GF-D8 (cell line): ENCODE measurements around the gene SH3BGRL2.
"Not testable (repeated sequence)": the region's sequence is repeated elsewhere in the genome, so short reads cannot be mapped to it uniquely, and the experiment has no call there.

Source experiments
- DNase-seq: peaks from one replicate; lab custom pipeline; 2025; lab: John Stamatoyannopoulos, UW

The SH3BGRL2 gene

DNA sequence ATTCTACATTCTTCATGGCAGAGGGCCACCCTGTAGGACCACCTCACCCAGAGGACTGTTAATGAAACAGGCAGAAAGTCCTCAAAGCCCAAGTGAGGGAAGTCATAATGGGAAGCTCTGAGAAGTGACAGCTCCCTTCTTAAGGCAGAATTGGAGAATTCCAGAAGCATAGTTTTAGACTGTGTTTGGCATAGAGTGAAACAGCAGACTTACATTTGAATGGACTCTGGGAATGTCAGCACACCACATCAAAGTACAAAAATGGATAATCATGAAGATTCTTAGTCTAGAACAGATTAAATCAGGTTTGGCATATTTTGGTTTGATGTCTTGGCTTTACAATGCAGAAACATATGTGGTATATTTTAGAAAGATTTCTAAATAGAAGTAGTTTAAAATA, 17.9 kb downstream of the SH3BGRL2 start:
- DNase-seq = no peak

DNA sequence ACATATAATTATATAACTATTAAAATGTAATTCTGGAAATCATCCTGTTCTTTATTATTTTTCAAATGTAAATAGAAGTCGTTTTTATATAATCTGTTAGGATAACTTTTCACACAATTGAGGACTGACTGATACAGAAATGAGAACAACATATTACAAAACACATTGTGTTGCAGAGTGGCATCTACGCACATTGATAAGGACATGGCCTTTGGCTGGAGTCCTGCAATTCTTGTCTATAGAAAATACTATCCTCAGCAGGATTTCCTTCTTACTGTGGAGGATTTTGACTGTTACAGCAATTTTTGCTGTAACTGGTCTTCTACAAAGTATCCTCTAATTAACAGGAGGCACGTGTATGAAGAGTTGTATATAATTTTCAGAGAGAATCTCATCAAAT, 19.8 kb downstream of the SH3BGRL2 start:
- no peak for DNase-seq

DNA sequence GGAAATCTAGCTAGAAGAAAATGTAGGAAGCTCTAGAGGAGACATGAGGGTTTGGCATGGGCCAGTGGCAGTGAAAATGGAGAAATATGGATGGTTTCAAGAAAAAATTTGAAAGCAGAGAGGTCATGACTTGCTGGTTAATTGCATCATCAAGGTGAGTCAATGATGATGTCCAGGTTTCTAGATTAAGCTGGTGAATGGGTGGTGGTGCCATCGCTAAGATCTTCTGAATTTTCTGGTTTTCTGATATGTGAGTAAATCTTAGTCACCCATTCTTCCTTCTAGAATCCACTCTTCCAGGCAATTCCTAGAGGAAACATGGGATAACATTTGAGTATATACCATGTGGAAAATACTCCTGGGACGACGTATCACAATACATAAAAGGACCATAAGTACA, 25.0 kb downstream of the SH3BGRL2 start:
- DNase-seq = no peak

DNA sequence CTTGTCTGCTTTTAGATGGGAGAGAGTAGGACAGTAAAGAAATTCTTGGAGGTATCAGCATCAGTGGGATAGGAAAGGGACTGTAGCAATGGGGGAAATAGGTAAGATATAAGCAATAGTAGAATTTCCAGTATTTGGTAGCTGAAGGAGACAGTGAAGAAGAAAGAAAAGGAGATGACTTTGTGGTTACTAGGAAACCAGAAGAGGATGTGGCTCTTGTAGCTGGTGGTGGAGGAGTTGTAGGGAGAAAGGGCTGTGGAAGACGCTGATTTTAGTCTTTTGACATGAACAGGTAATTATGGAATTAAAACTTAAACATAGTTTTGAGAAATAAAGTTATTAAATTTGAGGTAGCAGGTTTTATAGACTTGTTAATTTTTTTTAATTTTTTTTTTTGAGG, 26.1 kb downstream of the SH3BGRL2 start:
- DNase-seq = no peak

DNA sequence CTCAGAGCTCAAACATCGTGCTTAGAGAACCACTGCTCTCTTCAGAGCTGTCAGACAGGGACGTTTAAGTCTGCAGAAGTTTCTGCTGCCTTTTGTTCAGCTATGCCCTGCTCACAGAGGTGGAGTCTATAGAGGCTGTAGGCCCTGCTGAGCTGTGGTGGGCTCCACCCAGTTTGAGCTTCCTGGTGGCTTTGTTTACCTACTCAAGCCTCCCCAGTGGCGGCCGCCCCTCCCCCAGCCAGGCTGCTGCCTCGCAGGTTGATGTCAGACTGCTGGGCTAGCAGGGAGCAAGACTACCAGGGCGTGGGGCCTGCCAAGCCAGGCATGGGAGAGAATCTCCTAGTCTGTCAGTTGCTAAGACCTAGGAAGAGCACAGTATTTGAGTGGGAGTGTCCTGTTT, 32.5 kb downstream of the SH3BGRL2 start:
- DNase-seq = not testable (repeated sequence)

DNA sequence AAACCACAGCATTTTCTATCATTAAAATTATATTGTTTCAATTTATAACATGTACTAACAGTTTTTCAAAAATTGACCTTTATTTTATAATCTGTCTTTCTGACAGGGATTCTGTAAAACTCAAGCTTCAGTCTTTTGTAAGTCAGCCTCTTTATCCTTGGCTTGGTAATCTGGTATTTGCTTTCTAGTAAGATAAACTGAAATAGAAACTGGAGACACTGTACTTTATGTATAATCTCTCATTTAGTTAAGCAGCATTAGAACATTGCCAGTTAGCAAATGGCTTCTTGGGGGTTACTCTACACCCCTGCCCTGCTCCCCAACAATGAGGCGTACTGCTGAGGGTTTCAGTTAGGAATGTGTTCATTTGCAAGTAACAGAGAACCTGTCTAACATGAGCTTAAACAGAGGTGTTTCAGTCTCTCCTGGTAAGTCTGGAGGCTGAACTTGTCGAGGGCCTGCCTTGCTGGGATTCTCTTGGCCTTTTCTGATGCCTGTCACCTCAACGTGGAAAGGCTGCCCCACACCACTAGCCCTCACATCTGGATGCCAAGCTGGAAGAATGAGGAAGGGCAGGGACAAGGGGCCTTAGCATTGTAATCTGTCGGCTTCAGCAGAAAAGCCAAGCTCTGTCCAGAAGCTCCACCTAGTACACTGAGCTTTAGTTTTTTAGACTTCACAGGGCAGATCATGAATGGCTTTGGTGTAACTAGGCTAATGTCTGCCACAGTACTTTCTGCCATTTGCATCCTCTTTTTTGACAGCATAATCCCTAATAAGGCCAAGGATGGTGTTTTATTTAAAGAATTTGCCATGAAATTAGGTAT, 34.8 kb downstream of the SH3BGRL2 start:
- no peak for DNase-seq

DNA sequence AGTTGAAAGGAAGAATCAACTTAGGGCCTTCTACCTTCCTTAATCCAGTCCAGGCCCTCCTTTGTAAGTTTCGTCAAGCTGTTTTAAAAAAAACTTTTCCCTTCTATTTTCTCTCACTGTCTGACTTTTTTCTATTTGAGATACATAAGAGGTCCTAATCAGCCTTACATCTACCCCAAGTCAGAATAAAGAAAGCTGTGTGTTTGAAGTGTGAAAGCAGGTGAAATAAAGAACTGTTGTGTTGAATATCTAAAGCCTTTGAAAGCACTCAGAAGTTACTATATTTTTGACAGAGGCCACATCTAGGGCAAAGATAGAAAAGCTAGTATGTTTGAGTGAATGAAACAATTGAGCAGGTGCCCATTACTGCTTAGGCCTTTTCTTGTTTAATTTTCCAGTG, 35.5 kb downstream of the SH3BGRL2 start:
- DNase-seq = no peak

DNA sequence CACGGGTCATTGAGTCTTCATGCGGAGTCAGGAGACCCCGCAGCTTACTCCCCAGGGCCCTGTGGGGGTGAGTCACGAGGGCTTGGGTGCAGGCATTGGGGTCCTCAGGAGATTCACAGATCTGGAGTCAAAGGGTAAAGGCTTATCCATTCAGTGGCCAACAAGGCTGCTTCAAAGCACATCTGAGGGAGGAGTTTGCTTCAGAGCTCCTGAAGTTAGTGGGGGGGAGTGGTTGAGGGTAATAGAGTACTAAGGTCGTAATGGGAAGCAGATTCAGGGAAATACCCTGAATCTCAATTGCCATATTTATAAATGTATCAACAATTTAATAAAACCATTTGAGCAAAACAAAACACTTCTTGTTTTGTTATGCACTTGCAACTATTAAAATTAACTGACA, 37.3 kb downstream of the SH3BGRL2 start:
- no peak for DNase-seq

DNA sequence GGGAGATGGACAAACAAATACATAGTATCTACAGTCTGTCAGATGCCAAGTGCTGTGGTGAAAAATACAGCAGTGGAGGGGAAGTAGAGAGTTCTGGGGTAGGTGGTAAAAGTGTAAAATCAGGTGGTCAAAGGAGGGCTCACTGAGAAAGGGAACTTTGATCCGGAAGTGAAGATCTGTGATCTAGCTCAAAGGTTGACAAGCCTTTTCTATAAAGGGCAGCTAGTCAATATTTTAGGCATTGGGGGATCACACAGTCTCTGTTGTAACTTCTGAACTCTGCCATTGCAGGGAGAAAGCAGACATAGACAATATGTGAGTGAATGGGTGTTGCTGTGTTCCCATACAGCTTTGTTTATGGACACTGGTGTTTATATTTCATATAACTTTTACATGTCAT, 38.6 kb downstream of the SH3BGRL2 start:
- no peak for DNase-seq

DNA sequence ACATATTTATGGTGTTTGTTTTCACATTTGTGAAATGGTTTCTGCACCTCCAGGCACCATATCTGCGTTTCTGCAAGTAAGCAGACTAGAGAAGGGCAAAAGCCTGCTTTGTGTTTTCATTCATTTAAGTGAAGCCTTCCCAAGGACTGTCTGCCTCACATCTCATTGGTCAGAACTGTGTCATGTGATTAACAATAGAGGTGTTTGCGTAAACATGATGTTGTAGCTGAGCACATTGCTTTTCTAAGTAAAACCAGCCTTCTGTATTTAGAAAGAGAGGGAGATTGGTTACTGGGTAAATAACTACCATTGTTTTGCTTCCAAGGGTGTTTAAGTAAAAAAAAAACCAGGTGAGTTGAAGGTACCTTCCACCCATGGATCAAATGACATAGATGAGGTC, 39.7 kb downstream of the SH3BGRL2 start:
- DNase-seq = no peak

DNA sequence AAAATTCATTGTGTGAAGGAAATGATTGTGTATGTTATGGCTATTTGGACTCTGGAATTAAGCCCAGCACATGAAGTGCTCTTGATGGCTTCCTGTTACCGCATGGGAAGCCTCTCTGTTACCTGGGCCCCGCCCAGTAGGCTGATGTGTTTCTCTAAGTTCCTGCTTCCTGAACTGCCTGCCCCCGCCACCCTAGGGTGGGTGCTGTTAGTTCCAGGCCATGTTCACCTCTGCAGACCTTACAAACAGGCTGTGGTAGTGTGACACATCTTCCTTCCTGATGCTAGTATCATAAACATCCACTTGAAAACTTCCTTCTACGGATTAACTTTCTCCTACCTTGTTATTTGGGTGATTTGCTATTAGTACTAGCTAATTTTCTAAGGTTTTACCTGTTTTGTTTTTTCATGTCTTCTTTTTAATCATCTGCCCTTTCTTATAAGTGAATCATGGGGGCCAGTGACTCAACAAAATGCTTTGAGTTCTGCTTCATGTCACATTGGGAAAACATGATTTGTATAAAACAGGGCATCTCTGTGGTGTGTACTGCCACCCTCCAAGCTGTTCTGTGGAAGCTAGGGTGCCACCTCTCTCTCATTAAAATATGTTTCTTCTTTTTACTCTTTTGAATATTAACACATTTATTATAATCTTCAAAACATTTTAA, 40.6 kb downstream of the SH3BGRL2 start:
- no peak for DNase-seq

DNA sequence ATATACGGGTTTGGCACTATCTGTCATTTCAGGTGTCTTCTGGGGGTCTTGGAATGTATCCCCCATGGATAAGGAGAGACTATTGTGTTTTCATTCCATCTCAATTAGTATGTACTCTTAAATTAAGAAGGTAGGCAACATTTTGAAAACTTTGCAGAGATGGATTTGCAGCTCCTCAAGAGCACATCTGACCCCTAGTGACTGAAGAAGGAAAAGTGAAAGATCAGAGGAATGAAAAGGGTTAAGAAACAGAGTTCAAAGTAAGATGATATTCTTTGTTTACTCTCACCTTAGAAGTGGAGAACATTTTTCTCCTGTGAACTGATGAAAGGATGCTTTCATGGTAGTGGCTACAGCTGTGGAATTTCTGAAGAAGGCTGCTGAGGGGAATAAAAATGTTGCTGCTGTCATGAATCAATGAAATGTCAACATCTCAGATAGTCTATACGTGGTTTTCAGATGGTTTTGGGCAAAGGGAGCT, 41.5 kb downstream of the SH3BGRL2 start:
- DNase-seq = no peak

DNA sequence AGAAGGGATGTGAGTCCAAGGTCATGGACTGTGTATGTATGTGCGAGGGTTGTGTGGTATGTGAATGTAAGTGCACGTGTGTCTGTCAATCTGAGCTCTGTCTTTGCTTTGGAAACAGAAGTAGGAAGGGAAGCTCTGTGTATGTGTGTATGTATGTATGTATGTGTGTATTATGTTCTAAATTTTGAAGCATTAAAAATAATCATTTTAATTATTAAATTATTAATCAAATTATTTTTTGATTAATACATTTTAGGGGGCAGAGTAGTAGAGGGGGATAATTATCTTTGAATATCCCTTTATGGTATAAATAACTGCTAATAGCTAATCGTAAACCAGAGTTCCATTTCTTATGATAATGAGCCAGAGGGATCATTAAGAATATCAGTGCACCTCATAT, 42.8 kb downstream of the SH3BGRL2 start:
- DNase-seq = no peak

DNA sequence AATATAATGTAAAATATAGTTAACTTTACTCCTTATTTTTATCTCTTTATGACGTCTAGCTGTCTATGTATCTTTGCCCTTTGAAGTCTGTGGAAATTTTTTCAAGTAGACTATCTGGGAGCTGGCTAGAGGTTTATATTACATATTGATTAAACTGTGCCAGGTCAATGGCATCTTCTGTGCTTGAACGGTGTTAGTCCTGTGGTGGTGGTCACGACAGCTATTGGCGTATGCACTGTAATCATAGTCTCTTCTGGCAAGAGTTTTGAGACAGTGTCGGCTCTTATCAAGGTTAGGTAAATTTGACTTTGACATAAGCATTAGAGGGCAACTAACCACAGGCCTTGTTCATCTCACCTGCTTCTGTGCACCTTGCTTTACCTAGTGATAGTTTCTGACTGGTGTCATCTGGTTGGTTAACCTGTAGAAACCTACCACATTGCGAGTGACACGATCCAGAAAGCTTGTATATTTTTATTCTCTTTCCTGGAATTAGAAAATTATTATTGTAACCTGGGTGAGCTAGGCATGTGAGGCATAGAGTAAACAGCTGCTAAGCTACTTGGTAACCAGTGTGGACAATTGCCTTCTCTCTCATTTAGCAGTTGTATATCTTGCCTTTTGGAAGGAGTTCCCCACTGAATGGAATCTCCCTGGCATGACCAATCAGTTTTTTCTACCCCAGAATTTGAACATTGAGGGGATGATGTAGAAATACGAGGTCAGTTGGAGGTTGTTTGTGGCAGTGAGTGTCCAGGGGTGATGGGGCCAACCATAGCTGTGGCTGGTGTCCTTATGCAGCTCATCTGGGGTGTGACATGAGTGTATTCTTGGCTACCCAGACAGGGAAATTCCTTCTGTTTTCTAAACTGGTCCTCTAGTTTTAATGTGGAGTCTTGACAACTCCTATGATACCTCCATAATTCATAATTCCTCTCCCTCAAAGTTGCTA, 45.9 kb downstream of the SH3BGRL2 start:
- no peak for DNase-seq

DNA sequence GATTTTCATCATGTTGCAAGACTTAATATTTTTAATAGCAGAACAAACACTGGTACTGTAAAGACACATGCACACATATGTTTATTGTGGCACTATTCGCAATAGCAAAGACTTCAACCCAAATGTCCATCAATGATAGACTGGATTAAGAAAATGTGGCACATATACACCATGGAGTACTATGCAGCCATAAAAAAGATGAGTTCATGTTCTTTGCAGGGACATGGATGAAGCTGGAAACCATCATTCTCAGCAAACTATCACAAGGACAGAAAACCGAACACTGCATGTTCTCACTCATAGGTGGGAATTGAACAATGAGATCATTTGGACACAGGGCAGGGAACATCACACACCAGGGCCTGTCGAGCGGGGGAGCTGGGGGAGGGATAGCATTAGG, 51.6 kb downstream of the SH3BGRL2 start:
- not testable (repeated sequence) for DNase-seq

DNA sequence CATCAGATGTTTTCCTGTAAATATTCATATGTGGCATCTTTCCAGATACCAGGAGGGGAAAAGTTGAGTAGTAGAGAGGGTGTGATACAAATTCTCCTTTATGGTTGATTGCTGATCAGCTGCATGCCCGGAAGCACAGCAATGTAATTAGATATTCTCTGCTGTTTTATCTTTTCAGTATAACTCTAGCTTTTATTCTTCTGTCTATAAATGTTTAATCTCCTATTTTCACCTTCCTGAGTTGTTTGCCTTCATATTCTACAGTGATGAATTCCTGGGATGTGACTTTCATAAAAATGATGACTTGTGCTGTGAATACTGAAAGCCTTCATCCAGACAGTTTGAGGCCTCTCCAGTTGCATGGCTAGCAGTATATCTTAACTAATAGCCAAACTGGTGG, 53.7 kb downstream of the SH3BGRL2 start:
- no peak for DNase-seq

DNA sequence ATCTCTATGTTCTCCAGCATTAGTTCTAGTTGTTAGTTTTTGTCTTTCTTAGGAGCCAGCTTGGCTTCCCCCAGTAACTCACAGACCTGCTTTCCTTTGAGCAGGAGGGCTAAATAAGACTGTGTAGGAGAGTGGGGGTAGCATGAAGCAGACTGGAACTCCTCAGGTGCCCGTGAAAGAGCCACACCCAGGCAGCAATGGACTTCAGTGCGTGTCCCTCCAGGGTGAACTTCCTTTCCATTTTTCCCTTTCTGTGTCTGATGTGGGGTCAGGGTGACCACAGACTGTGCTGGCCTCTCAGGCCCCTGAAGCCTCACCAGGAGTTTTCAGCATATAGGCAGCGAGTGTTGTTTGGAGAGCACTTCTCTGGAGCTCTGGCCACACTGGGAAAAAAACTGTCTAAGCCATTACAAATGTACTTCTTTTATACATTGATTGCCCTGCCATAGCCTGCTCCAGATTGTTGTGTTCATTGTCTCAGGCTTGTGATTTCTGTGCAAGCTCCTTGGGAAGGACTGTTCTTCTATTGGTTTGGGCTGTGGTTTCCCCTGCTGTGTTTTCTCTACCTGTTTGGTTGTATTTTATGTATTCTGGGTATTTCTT, 55.7 kb downstream of the SH3BGRL2 start:
- DNase-seq = no peak

DNA sequence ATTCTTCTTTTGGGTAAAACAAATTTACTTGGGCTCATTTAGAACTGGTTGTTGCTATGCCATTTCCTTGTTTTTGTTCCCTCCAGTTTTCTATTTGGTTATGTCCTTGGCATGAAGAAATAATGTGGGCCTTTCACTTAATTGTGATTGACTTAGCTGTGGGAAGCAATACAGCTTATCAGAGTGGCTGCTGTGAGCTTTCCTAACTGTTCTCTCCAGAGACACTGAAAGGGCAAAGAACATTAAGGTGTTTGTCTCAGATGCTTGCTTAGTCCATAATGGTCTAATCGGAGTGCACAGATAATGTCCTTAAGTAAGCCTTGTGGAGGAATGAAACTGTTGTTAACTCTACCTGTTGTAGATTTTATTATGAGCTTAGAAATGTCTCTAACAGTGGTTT, 56.6 kb downstream of the SH3BGRL2 start:
- no peak for DNase-seq

DNA sequence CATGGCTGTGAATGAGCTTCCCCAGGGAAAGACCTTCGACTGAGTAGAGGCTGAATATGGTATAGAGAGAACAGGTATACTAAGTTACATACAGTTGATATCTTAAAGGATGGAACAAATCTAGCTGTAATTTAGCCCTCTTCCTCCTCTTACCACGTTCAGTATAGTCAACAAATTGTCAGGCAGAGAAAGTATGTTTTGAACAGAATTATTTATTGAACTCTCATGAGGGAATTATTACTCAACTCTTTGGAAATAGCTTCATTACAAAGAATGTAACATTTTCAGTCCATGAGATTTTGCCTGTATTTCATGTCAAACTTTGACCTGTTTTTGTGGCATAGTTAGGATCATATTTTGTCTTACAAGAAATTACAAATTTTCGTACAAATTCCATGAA, 63.0 kb downstream of the SH3BGRL2 start:
- no peak for DNase-seq

DNA sequence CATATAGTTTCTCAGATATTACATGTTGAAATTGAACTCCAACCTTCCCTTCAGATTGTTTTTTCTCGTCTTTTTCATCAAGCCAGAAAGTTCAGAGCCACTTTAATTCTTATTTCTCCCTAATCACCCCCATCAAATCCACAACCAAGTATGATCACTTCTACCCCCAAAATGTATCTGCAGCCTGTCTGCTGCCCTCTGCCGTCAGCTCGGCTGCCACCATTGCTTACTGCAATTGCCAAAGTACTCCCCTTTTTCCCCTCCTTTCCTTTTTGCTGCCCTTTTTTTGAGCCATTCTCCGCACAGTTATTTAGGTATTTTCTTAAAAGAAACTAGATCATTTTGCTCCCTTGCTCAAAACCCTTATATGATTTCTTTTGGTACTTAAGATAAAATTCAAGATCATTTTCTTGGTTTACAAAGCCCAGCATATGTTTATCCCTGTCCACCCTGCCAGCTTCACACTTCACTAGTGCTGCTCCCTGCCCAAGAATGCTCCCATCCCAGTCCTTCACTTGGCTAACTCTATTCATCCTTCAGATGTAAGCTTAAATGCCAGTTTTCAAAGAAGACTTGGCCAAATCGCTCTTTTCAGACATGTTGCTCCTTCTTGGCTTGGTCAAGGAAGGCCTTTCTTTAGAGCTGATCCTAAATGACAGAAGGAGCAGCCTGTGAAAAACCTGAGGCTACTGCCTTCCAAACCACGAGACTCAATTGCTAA, 63.7 kb downstream of the SH3BGRL2 start:
- DNase-seq = no peak

DNA sequence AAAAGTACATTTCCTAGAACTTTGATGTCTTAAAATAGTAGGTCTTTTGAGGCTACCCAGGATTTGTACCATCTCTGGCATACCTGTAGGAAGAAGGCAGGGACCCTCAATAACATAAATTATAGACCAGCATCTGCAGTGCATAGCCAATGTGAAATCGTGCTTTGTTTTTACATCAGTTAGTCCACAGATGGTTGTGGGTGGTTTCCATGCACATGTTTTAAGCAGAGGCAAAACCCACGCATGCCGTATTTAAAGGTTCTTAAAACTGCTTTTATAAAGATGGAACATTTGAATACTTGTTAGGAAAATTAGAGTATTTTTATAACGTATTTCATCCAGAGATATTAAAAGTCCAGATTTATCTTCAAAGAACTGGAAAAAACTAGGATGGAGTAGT, 66.3 kb downstream of the SH3BGRL2 start:
- no peak for DNase-seq
